ENCODE results near the gene ROBO1. TPM values are rescaled to one million over a fixed set of nuclear protein-coding genes. Genes with fewer than 3 reads are reported as not detected.

ROBO1 gene
- total and polyA plus RNA-seq, 2 of the 13 experiments (the other 11 are each of a cell fraction or from before 2014, with no cell fraction given): 52.2 to 71.0 TPM

- TF ChIP-seq AFF4 (CRISPR knock-in tag; IDR thresholded peaks at IDR 0.05) (no peak), ZC3H13 (CRISPR knock-in tag; IDR thresholded peaks at IDR 0.05) (no peak), E2F2 (CRISPR knock-in tag; IDR thresholded peaks at IDR 0.05; ENCODE audit: borderline replicate concordance) (no peak), ZNF331 (CRISPR knock-in tag; IDR thresholded peaks at IDR 0.05) (no peak), TFE3 (CRISPR knock-in tag; IDR thresholded peaks at IDR 0.05) (no peak), GLI4 (CRISPR knock-in tag; IDR thresholded peaks at IDR 0.05; ENCODE audit: borderline replicate concordance) (no peak), NONO (IDR thresholded peaks at IDR 0.05) (no peak), NONO (CRISPR knock-in tag; conservative IDR thresholded peaks at IDR 0.05) (no peak), PRDM4 (CRISPR knock-in tag; IDR thresholded peaks at IDR 0.05; ENCODE audit: borderline replicate concordance) (no peak), ZMAT3 (CRISPR knock-in tag; conservative IDR thresholded peaks at IDR 0.05) (no peak)
Observed at GRCh38 chr3:78666470-78666800, 1101.4 kb downstream of the ROBO1 start (continued).
